Gastroesophageal sphincter (tissue), 4 donors: ENCODE measurements around the gene SLC26A9. TPM values are rescaled to one million over a fixed set of nuclear protein-coding genes. Genes with fewer than 3 reads are reported as not detected.

ENCODE experiments used
- ATAC-seq: fragments of 150-250 bp; one replicate; pipeline ENCODE4 v1.9.1; 2016; ENCODE audit warnings: mild to moderate bottlenecking, moderate library complexity
- H3K27ac ChIP-seq, 4 donors: fragments of 200-600 bp; sonication (generic) in 3 of 4; 1 replicate in 3 of 4; 2 replicates in 1 of 4; pipeline ENCODE4 v1.5.1; 2016 to 2019
- H3K27me3 ChIP-seq: fragments of 200-600 bp; sonication (generic); one replicate; pipeline ENCODE4 v1.5.1; 2019
- H3K36me3 ChIP-seq, 2 donors: fragments of 200-600 bp; sonication (generic); one replicate each; pipeline ENCODE4 v1.5.1; 2019; ENCODE audit warnings: control low read depth in 1 of 2
- H3K4me1 ChIP-seq, 3 donors: fragments of 200-600 bp; sonication (generic); 1 replicate in 2 of 3; 2 replicates in 1 of 3; pipeline ENCODE4 v1.5.1; 2016 to 2019; ENCODE audit warnings: control low read depth in 2 of 3
- H3K4me3 ChIP-seq, 2 donors: fragments of 200-600 bp; sonication (generic); one replicate each; pipeline ENCODE4 v1.5.1; 2019; ENCODE audit warnings: mild to moderate bottlenecking in 1 of 2, moderate library complexity in 1 of 2
- H3K9me3 ChIP-seq, 3 donors: fragments of 200-600 bp; sonication (generic); one replicate each; pipeline ENCODE4 v1.5.1; 2017 to 2019; ENCODE audit warnings: control low read depth in 2 of 3
- CTCF ChIP-seq, 4 experiments: fragments of 200-600 bp in 2 of 4; fragments of 450-650 bp in 2 of 4; sonication (generic) in 1 of 4; IDR thresholded peaks; one replicate each; pipeline ENCODE4 v1.5.1; 2017 to 2019; ENCODE audit warnings: antibody characterized with exemption in 4 of 4, mild to moderate bottlenecking in 2 of 4, moderate library complexity in 2 of 4
- EP300 ChIP-seq: sonication (generic); formaldehyde crosslinking; IDR thresholded peaks from one replicate; pipeline ENCODE4 v1.6.1; 2017; ENCODE audit warnings: antibody characterized with exemption, mild to moderate bottlenecking
- POLR2A ChIP-seq, 2 donors: fragments of 450-650 bp; IDR thresholded peaks; one replicate each; pipeline ENCODE4 v1.6.1; 2017; ENCODE audit warnings: antibody characterized with exemption in 2 of 2, mild to moderate bottlenecking in 2 of 2, moderate library complexity in 1 of 2
- POLR2AphosphoS5 ChIP-seq: sonication (generic); formaldehyde crosslinking; IDR thresholded peaks from one replicate; pipeline ENCODE4 v1.6.1; 2017; ENCODE audit warnings: antibody characterized with exemption
- WGBS, 2 donors: methylation state at CpG; one replicate each; pipeline ENCODE4 v1.1.5; 2018; ENCODE audit warnings: low coverage in 1 of 2; 5-methylcytosine and 5-hydroxymethylcytosine counted together
- total RNA-seq, 4 donors: library from RNA; depleted of rRNA; stranded (reverse); fragments of >200 nt; gene quantifications; one replicate each; pipeline ENCODE4 v1.1.0, GENCODE V29; 2016

The SLC26A9 gene
- total RNA-seq, 4 donors from 2014 or later: 0.16 TPM; not detected in 3

GRCh38 chr1:205936846-205937586, 6.2 kb downstream of the SLC26A9 start:
- Histone ChIP-seq H3K4me1 (no peaks in the 10 kb centered on the region), H3K27ac (no peak overlapping the region), H3K9me3 (no peaks in the 10 kb centered on the region), H3K4me3 (no peak overlapping the region), H3K27me3 (peaks cover 38% of the 10 kb centered on the region), H3K36me3 (no peaks in the 10 kb centered on the region)
- ATAC-seq: no peak
- 72 to 86% methylated on average over 1 to 7 of the region's 7 CpGs for WGBS, 2 donors
- TF ChIP-seq CTCF (IDR thresholded peaks at IDR 0.05): no peak
- no peak for TF ChIP-seq EP300
- TF ChIP-seq POLR2A (IDR thresholded peaks at IDR 0.05): no peak
- TF ChIP-seq POLR2AphosphoS5: no peak

DNA sequence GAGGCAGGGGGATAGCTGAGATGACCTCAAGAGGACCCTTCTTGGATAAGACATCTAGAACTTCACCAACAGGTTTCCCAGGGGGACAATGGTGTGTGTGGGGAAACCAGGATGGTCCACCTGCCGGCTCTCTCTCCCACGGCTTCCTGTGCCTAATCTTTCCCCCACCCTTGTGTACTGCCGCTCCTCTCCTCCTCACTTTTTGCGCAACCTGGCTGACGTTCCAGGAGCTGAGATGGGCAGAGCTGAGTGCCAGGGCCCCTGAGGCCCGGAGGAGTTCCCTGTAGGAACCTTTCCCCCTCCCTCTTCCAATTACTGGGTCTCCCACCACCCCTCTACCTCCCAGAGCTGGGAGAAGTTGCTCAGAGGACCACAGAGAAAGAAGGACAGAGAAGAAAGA, 6.9 kb downstream of the SLC26A9 start:
- H3K27ac ChIP-seq: no peak overlapping the region
- no peaks in the 10 kb centered on the region for H3K36me3 ChIP-seq
- peaks cover 39% of the 10 kb centered on the region for H3K27me3 ChIP-seq
- H3K4me3 ChIP-seq: no peak overlapping the region
- 76 to 90% methylated on average over 4 to 5 of the region's 6 CpGs for WGBS, 2 donors
- no peaks in the 10 kb centered on the region for H3K9me3 ChIP-seq
- TF ChIP-seq POLR2A (IDR thresholded peaks at IDR 0.05) (no peak), POLR2AphosphoS5 (no peak), EP300 (no peak), CTCF (IDR thresholded peaks at IDR 0.05) (no peak)
- no peak for ATAC-seq
- H3K4me1 ChIP-seq: no peaks in the 10 kb centered on the region

GRCh38 chr1:205935869-205936268, 7.4 kb downstream of the SLC26A9 start:
- Histone ChIP-seq H3K27ac (no peak overlapping the region), H3K36me3 (no peaks in the 10 kb centered on the region), H3K27me3 (peaks cover 38% of the 10 kb centered on the region), H3K9me3 (no peaks in the 10 kb centered on the region), H3K4me3 (no peak overlapping the region), H3K4me1 (no peaks in the 10 kb centered on the region)
- TF ChIP-seq CTCF (IDR thresholded peaks at IDR 0.05) (no peak), EP300 (no peak), POLR2AphosphoS5 (no peak), POLR2A (IDR thresholded peaks at IDR 0.05) (no peak)
- 80% methylated on average over 1 of the region's 8 CpGs; no CpG with 5 or more reads in 1 of the 2 donors for WGBS, 2 donors
- ATAC-seq: no peak

- H3K27me3 ChIP-seq: peaks cover 27% of the 10 kb centered on the region
- H3K4me1 ChIP-seq: no peaks in the 10 kb centered on the region
- TF ChIP-seq CTCF (IDR thresholded peaks at IDR 0.05): no peak
- TF ChIP-seq POLR2AphosphoS5: no peak
- no peak for TF ChIP-seq POLR2A (IDR thresholded peaks at IDR 0.05)
- WGBS, 2 donors: 91 to 92% methylated on average over 2 to 4 of the region's 7 CpGs
- no peak for ATAC-seq
- H3K27ac ChIP-seq: no peak overlapping the region
- H3K4me3 ChIP-seq: no peak overlapping the region
- no peaks in the 10 kb centered on the region for H3K9me3 ChIP-seq
- no peaks in the 10 kb centered on the region for H3K36me3 ChIP-seq
Measured at GRCh38 chr1:205934788-205935187, 8.5 kb downstream of the SLC26A9 start.
